RPMI8226 (cell line): Measurements from ENCODE around the gene MFSD6.
A peak's percentile ranks its signal among the peaks of the same experiment; 100 is the strongest.
"Not testable (repeated sequence)": the region's sequence is repeated elsewhere in the genome, so short reads cannot be mapped to it uniquely, and the experiment has no call there.

Experiments used
- DNase-seq: peaks from one replicate; pipeline ENCODE4 v3.0.0-alpha.2; 2015

Gene MFSD6

DNA sequence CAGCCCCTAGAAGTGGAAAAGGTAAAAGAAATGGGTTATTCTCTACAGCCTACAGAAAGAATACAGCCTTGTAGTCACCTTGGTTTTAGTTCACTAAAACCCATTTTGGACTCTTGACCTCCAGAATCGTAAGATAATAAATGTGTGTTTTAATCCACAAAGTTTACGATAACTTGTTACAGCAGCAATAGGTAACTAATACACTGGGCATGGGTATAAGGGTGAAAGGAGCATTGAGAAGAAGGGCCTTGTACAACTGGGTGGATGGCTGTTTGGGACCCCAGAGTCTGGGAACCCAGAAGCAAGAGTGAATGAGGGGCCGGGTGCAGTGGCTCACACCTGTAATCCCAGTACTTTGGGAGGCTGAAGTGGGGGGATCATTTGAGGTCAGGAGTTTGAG is 2.2 kb upstream of the MFSD6 start:
- DNase-seq, result no peak

DNA sequence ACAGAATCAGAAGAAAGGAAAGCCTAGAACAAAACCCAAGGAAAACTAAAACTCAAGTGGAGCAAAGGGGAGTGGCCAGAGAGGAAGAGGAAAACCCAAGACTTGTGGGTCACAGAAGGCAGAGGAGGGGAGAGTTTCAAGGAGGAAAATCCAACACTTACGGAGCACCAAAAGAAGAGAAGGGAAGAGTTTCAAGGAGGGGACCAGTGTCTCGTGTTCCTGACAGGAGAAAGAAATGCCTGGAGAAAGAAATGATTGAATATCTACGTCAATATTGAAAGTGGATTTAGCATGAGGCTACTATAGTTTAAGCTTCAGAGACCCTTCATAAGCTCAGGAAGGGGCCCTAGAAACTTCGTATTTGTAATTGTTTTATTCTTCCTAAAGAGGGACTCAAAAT is 1.4 kb upstream of the MFSD6 start:
- no peak for DNase-seq

DNA sequence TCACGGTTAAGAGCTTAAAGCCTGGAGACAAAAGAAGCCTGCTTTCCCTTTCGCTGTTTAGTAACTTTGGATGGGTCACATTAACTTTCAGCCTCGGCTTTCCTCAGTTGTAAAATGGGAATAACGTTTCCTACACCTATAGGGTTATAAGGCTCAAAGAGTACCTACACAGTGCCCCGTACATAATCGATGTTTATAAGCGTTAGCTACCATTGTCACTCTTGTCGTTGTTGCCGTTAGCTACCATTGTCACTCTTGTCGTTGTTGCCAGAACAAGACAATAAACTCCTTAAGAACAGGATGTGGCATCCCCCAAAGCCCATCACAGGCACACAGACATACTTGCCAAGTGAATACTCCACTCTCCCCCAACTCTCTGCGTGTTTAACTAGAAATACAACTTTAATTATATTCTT is 901 bp upstream of the MFSD6 start:
- no peak for DNase-seq

DNA sequence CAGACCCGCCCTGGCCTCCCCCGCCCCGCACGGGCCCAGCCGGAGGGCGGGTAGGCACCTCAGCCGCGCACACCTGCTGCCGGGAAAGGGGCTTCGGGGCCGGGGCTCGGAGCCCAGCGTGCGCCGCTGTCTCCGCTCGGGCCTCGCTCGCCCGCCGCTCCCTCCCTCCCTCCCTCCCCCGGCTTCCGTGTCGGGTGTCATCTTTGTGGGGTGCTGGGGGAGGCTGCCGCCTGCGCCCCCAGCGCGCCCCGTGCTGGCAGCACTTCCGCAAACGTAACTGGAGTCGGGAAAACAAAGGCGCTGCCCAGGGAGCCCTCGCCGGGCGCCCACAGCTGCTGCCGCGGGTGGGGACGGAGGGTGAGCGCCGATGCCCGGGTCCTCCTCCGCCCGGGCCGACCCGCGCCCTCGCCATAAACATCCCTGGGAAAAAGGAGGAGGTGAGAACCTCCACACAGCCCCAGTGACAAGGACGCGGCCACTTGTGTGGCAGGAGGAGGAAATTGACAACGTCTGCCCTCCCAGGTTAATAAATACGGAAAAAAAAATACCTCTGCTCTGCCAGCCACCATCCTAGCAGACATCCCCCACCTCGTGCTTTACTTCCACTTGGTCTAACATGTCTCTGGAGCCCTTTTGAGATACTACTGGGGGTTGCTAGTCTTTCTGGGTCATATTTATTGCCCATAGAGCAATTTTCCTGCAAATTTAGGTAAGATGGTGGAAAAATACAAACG is 550 bp downstream of the MFSD6 start:
- peak; percentile 80 for DNase-seq

DNA sequence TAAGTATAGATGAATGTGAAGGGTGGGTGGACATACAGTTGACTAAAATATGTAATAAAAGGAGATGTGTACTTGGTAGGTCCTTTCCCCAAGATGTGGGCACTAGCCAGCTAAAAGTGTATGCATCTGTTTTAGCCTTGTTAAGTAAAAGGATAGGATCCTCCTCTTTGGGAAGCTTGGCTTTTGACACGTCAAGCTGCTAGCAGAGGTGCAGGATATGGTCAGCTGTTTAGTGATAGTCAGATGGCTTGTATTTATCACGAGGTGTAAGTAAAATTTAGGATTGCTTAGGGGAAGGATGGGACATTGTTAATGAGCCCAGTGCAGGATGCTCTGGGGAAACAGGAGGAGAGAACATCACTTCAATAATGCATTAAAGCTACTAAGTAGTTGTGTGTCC is 1.5 kb downstream of the MFSD6 start:
- no peak for DNase-seq

DNA sequence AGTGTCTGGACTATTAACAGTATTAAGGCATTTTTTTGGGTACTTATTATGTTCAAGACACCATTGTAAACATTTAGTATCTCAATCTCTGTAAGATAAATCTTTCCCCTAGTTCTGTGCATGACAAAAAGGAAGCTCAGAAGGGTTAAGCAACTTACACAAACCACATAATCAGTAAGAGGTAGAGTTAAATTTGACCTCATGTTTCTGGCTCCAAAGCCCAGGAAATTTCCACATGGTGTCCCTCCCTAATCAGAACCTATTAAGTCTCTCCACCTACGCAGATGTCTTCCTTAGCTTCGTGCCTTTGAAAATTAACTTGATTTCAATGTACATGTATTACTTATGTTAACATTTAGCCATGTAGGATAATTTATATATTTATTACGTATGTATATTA is 2.0 kb downstream of the MFSD6 start:
- DNase-seq, result no peak

DNA sequence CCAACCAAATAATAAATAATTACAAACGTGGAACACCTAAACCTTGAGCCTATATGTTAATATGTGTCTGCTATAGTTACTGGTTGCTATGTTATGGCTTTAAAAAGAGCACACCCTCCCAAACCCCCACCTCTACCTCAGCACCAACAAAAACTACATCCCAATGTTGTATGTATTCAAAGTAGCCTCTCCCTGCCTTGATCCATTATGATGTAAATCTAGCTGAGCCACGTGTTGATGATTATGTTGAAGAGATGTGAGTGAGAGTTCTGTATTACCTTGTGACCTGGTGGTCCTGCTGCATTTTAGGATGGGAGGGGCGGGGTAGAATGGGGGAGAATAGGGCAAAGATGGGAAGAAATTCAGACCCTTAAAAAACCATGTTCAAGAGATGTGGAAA is 4.8 kb downstream of the MFSD6 start:
- DNase-seq, result no peak

DNA sequence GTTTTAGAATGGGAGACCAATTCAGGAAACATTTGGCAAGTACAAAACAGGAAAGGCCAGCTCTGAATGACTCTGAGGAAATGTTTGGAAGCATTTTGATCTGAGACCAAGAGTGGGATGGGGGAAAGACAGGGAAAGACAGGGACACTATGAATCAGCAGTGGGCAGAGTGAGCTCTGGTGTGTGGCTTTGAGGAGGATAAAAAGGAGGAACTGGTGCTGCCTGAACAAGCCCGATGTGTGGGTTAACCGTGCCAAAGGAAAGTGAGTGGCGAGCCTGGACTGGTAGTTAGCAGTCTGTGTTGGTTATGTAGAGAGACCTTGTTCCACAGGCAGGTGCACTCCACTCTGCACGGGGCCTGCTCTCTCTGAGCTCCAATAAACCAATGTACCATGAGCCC is 5.3 kb downstream of the MFSD6 start:
- DNase-seq, result no peak

DNA sequence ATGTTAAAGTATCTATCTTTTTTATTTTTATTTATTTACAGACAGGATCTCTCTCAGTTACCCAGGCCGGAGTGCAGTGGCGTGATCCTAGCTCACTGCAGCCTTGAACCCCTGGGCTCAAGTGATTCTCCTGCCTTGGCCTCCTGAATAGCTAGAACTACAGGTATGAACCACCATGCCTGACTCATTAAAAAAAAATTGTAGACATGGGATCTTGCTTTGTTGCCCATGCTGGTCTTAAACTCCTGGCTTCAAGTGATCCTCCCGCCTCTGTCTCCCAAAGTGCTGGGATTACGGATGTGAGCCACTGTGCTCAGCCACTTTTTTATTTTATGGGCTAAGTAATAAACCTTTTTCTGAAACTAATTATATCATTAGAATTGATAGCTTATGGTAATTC is 7.1 kb downstream of the MFSD6 start:
- no peak for DNase-seq

DNA sequence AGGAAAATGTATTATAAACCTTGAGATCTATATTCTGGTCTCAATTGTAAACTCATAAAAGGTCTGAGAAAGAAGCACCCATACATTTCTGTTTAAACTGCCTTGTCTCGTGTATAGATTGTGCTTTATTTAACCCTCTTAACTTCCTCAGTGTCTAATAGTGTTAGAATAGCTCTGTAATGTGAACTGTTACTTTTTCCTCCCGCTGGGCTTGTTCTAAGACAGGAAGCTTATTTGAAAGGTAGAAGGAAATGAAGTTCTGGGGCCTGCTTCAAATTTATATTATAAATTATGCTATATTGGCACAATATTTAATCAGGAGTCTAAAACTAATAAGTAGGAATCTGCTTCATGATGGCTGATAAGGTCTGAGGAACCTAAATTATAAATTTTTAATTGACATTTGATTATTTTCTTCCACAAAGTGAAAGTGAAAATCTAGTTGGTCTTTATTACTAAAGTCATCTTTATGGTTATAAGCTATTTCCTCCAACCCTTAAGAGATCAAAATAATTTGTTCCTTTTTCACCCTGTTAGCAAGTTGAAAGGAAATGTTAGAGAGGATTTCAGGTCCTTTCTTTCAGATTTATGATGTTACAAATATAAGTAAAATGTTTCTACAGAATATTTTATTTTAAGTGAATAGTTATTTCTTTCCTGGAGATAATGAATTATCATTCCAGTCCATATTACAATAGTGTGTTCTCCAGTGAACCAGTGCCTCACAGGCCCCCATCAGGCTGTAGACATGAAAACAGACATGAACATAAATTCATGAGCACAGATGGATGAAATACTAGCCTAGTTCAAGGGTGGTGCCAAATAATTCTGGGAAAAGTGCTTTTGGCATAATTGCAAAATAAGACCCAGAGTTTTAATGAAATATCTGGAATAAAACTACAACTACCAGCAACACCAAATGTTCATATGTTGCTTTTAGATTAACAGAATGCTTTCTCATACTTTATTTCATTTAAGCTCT is 7.9 kb downstream of the MFSD6 start:
- DNase-seq, result no peak

DNA sequence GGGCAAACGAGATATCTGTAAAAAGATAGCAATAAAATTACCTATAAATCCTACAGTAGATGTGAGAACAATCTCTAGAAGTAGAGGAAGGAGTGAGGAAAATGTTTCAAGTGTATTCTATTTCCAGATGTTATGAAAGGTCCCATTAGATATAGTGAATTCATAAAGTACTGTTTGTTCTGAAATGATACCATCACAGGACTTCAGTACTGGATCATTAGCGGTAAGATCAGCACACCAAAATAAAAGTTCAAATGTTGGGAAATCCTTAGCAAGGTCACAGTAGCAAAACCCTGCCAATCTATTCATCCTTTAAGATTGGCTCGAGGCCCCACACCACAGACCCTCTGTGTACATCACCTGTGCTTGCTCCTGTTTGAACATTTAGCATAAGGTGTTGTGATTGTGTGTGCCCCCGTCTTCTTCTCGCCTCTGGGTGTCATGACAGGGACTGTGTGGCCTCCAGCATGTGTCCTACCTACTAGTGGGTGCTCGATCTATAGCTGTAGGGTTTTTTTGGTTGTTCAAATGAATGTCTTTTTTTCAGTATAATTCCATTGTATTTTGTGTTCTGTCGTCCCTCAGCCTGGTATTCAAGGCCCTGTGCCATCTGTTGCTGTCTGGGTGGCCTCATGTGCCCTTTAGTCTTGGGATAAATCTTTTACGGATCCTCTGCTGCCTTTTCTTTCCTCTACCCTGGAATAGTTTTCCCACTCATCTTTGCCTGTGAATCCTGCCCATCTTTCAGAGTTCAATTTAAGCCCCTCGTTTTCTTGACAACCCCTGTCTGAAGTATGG is 9.1 kb downstream of the MFSD6 start:
- DNase-seq, result no peak

DNA sequence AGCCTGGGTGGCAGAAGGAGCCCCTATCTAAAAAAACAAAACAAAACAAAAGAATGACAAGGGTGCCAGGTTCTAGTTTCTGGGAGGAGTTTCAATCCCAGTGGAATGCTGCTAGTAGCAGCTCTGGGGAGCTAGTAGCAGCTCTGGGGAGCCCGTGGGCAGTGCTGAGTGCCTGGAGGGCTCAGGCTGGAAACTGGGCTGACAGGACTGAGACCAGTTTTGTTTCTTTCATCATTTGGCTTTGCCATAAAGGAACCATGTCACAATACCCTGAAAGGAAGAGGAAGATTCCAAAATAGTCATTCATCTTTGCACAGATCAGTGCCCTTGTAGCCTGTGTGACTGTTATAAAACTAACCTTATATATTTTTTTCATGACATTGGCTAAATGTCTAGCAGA is 10.6 kb downstream of the MFSD6 start:
- DNase-seq, result no peak

DNA sequence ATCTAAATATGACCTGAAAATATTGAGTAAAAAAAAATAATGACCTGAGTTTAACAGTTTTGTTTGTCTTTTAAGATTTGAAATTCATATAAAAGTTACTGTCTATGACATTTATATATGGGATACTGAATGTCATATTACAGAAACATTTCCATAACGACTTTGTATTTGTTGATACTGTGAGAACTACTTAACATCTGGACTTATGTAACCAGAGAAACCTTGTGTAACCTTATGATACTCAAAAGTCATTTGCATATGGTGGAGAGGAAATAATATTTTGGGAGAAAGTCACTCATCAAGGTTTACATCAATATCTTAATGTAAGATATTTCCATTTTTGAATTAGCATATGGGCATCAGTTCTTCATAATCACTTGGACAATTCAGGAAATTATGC is 12.6 kb downstream of the MFSD6 start:
- no peak for DNase-seq

DNA sequence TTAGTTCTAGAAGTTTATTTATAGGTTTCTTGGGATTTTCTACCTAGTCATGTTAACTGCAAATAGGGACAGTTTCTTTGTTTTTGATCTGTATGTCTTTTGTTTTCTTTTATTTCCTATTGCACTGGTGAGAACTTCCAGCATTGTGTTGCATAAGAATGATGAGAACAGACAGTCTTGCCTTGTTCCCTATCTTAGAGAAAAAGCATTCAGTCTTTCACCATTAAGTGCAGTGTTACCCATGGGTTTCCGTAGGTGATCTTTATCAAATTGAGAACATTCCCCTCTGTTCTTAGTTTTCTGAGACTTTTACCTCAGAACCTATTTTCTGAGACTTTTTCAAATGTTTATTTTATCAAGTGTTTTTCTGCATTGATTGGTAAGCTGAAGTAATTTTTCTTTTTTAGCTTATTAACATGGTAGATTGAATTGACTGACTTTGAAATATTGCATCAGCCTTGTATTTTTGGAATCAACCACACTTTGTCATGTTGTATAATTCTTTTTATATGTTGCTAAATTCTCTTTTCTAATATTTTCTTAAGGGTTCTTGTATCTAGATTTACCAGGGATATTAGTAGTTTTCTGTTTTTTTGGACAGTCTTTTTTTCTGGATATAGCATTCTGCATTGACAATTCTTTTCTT is 17.2 kb downstream of the MFSD6 start:
- no peak for DNase-seq

DNA sequence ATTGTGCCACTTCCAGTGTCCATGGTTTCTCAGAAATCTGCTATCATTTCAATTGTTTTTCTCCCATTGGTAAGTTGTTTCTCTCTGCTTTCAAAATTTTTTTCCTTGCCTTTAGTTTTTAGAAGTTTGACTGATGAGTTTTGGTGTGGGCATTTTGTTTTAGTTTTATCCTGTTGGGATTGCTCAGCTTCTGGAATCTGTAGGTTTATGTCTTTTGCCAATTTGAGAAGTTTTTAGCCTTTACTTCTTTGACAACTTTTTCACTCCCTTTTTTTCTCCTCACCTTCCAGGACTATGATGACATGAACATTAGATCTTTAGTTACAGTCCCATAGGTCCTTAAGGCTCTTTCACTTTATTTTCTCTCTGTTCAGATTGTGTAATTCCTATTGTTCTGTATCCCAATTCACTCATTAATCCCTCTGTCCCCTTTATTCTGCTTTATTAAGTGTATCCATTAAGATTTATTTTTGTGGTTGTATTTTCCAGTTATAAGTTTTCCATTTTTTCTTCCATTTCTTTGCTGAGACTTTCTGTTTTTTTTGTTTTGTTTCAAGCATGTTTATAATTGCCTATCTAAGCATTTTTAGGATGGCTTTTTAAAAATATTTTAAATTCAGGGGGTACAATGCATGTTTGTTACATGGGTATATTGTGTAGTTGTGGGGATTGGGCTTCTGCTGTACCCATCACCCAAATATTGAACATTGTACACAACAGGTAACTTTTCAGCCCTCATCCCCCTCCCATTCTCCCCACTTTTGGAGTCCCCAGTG is 17.9 kb downstream of the MFSD6 start:
- no peak for DNase-seq

DNA sequence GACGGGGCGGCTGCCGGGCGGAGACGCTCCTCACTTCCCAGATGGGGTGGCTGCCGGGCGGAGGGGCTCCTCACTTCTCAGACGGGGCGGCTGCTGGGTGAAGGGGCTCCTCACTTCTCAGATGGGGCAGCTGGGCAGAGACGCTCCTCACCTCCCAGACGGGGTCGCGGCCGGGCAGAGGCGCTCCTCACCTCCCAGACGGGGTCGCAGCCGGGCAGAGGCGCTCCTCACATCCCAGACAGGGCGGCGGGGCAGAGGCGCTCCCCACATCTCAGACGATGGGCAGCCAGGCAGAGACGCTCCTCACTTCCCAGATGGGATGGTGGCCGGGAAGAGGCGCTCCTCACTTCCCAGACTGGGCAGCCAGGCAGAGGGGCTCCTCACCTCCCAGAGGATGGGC is 22.7 kb downstream of the MFSD6 start:
- not testable (repeated sequence) for DNase-seq

DNA sequence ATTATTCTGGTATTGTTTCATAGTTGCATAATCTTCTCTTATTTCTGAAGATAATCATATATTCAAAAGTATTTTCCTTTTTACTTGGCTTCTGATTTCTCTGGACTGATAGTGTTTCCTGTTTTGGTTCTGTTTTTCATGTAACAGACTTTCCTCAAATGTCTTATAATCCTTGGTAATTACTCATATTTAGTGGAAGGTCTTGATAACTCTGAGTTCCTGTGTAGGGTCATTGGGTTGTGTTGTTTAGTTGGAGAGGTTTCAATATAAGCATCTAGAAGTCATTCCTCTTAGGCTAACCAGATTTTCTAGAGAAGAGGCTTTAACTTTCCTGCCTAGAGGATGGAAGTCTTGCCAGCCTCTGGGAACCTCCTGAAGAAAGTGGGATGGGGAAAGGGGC is 23.8 kb downstream of the MFSD6 start:
- DNase-seq, result no peak

DNA sequence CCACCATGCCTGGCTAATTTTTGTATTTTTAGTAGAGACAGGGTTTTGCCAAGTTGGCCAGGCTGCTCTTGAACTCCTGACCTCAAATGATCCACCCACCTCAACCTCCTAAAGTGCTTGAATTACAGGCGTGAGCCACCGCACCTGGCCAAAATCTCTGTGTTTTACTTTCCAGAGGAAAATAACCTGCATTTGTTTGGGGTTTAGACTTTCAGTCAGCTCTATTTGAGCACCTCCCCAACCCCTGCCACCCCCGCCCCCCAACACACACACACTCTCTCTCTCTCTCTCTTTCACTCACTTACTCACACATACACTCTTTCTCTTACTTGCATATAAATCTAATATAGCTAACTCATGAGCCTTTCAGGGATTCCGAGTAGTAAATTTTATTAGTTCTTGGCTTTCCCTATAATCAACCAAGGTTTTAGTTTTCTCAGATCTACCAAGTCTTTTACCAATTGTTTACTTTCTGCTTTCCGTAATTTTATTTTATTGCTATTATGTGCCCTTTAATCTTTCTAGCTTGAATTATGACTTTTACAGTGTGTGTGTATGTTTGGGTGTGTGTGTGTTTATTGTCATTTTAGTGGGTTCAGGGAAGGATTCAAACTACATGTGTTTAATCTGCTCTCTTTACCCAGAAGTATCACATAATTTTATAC is 24.5 kb downstream of the MFSD6 start:
- DNase-seq, result peak; percentile 43

DNA sequence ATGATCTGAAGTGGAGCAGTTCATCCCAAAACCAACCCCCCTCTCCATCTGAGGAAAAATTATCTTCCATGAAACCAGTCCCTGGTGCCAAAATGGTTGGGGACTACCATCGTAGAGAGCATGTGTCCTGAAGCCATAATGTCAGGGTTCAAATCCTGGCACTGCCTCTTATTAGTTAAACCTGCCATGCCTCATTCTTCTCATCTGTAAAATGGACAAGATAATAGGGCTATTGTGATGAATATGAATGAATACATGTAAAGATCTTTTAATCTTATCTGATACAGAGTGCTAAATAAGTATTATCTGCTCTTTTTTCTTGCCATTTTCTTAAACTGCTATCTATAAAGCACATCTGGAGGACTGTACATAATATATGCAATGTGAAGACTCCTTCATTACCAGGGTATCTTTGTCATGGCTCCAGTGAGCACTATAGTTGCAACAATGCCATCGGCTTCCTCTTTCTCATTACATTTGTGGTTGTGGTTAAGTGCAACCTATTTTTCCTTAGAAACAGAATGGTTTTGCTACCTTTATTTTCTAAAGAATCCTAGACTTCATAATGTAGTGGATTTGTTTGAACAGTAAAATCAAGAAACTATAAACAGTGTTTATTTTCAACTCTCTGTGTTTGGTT is 27.0 kb downstream of the MFSD6 start:
- no peak for DNase-seq

DNA sequence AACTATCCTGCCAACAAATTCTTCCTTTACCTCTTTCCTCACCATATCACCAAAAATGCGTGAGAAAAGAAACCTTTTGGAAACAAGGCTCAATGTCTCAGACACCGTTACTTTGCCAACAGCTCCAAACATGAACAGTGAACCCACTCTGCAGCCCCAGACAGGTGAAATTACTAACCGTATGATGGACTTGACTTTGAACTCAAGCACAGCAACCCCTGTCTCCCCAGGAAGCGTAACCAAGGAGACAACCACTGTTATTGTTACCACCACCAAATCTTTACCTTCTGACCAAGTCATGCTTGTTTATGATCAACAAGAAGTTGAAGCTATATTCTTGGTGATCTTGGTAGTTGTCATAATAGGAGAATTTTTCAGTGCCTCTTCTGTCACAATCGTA is 28.4 kb downstream of the MFSD6 start:
- DNase-seq, result no peak

DNA sequence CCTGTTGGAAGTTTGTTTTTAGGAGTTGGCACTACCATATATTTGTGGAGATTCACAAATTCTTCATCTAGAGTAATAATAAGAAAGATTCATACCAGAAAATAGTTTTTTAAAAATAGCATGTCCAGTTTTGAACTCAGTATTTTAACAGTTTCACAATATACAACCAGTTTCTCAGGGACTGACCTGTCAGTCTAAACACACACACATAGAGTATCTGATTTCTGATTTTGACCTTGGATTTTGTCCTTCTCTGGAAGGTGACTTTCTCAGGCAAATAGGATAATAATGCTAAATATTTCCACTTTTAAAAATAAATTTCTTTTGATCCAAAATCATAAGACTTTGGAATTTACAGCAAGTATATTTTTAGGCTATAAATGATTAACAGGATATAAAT is 32.0 kb downstream of the MFSD6 start:
- DNase-seq, result no peak
